Hindlimb muscle (tissue), 1 donor: ENCODE data around the gene IFNA7. TPM values are rescaled to one million over a fixed set of nuclear protein-coding genes. Genes with fewer than 3 reads are reported as not detected.
"Not testable (repeated sequence)": the region's sequence is repeated elsewhere in the genome, so short reads cannot be mapped to it uniquely, and the experiment has no call there.

Experiments used
- DNase-seq: peaks from one replicate; pipeline ENCODE4 v3.0.0-alpha.2; 2013
- polyA plus RNA-seq: library from polyadenylated mRNA; unstranded; fragments of 120-200 nt; gene quantifications from one replicate; pipeline ENCODE4 v1.2.1, GENCODE V29; 2013; ENCODE audit not compliant: insufficient read length

IFNA7 gene
- not detected for polyA plus RNA-seq

- not testable (repeated sequence) for DNase-seq
These were observed at the start of gene IFNA7 for GRCh38 chr9:21202105-21202504. Gene IFNA7, minus strand, starts transcription at chr9:21202205. Its CDS starts 40 bp downstream, at chr9:21202165.

GRCh38 chr9:21251638-21252037 is 49.6 kb upstream of the IFNA7 start:
- no peak for DNase-seq

- DNase-seq, result no peak
These were observed 49.2 kb upstream of the IFNA7 start for GRCh38 chr9:21251190-21251589.

- no peak for DNase-seq
These were observed 42.8 kb upstream of the IFNA7 start for GRCh38 chr9:21244836-21245235.

- no peak for DNase-seq
These were observed 37.9 kb upstream of the IFNA7 start, which contains the start of gene IFNA14 for GRCh38 chr9:21239911-21240310. Gene IFNA14, minus strand, starts transcription at chr9:21240005. Its CDS starts 70 bp downstream, at chr9:21239935.

- not testable (repeated sequence) for DNase-seq
These were observed 34.3 kb upstream of the IFNA7 start for GRCh38 chr9:21236360-21236714.

- peak; percentile 42 for DNase-seq
These were observed 33.7 kb upstream of the IFNA7 start for GRCh38 chr9:21235468-21236359.

- DNase-seq, result no peak
These were observed 32.2 kb upstream of the IFNA7 start for GRCh38 chr9:21234153-21234687.

GRCh38 chr9:21233258-21233657 is 31.3 kb upstream of the IFNA7 start:
- no peak for DNase-seq

- DNase-seq, result no peak
These were observed 26.1 kb upstream of the IFNA7 start, which contains the start of gene IFNA17 for GRCh38 chr9:21228122-21228521. Gene IFNA17, minus strand, starts transcription at chr9:21228222. Its CDS starts 49 bp downstream, at chr9:21228173.

- DNase-seq, result not testable (repeated sequence)
These were observed 15.2 kb upstream of the IFNA7 start, which contains the start of gene IFNA16 for GRCh38 chr9:21217211-21217610. Gene IFNA16, minus strand, starts transcription at chr9:21217311. Its CDS starts 6 bp downstream, at chr9:21217305.

GRCh38 chr9:21213411-21214326 is 11.7 kb upstream of the IFNA7 start:
- not testable (repeated sequence) for DNase-seq

- DNase-seq, result not testable (repeated sequence)
These were observed 10.2 kb upstream of the IFNA7 start for GRCh38 chr9:21212160-21212559.

- not testable (repeated sequence) for DNase-seq
These were observed 8.8 kb upstream of the IFNA7 start for GRCh38 chr9:21210782-21211181.

- DNase-seq, result no peak
These were observed 8.3 kb upstream of the IFNA7 start for GRCh38 chr9:21210311-21210710.

- DNase-seq, result not testable (repeated sequence)
These were observed 5.0 kb upstream of the IFNA7 start, which contains the start of gene IFNA10 for GRCh38 chr9:21207043-21207442. Gene IFNA10, minus strand, starts transcription at chr9:21207143. Its CDS starts 46 bp downstream, at chr9:21207097.

GRCh38 chr9:21205204-21205603 is 3.2 kb upstream of the IFNA7 start:
- DNase-seq, result no peak

GRCh38 chr9:21194867-21195776 is 6.9 kb downstream of the IFNA7 start:
- not testable (repeated sequence) for DNase-seq

- DNase-seq, result not testable (repeated sequence)
These were observed 14.5 kb downstream of the IFNA7 start, which contains the start of gene IFNA4 for GRCh38 chr9:21187487-21187886. Gene IFNA4, minus strand, starts transcription at chr9:21187587. Its CDS starts 56 bp downstream, at chr9:21187531.

GRCh38 chr9:21182810-21183736 is 18.9 kb downstream of the IFNA7 start:
- DNase-seq, result not testable (repeated sequence)
